Neural progenitor cell (in vitro differentiated cells): ENCODE data around the gene FGFR4. TPM values are rescaled to one million over a fixed set of nuclear protein-coding genes. Genes with fewer than 3 reads are reported as not detected.
A peak's percentile ranks its signal among the peaks of the same experiment; 100 is the strongest.

Experiments used
- DNase-seq: peaks from one replicate; pipeline ENCODE4 v3.0.0-alpha.2; 2016; ENCODE audit warnings: low spot score
- H2AFZ ChIP-seq: fragments of 200-600 bp; sonication (generic); replicated peaks from 2 replicates; pipeline ENCODE4 v1.6.1; 2016; ENCODE audit warnings: antibody characterized with exemption
- H3F3A ChIP-seq: fragments of 200-600 bp; sonication (generic); 2 replicates; pipeline ENCODE4 v1.6.1; 2016; ENCODE audit warnings: antibody characterized with exemption, low read depth
- H3K27ac ChIP-seq: fragments of 200-600 bp; sonication (generic); 2 replicates; pipeline ENCODE4 v1.5.1; 2016; ENCODE audit warnings: mild to moderate bottlenecking
- H3K27me3 ChIP-seq: fragments of 200-600 bp; sonication (generic); 2 replicates; pipeline ENCODE4 v1.6.1; 2016; ENCODE audit warnings: mild to moderate bottlenecking, moderate library complexity
- H3K36me3 ChIP-seq: fragments of 200-600 bp; sonication (generic); 2 replicates; pipeline ENCODE4 v1.5.1; 2016
- H3K4me1 ChIP-seq: fragments of 200-600 bp; sonication (generic); 2 replicates; pipeline ENCODE4 v1.6.1; 2016; ENCODE audit warnings: mixed run types
- H3K4me2 ChIP-seq: fragments of 200-600 bp; sonication (generic); 2 replicates; pipeline ENCODE4 v1.6.1; 2016
- H3K4me3 ChIP-seq: fragments of 200-600 bp; sonication (generic); 2 replicates; pipeline ENCODE4 v1.5.1; 2016
- H3K79me2 ChIP-seq: fragments of 200-600 bp; sonication (generic); 2 replicates; pipeline ENCODE4 v1.6.1; 2016; ENCODE audit warnings: low read depth
- H3K9ac ChIP-seq: fragments of 200-600 bp; sonication (generic); 2 replicates; pipeline ENCODE4 v1.6.1; 2016
- H3K9me3 ChIP-seq: fragments of 200-600 bp; sonication (generic); 2 replicates; pipeline ENCODE4 v1.5.1; 2016; ENCODE audit warnings: low read depth
- H4K20me1 ChIP-seq: fragments of 200-600 bp; sonication (generic); 2 replicates; pipeline ENCODE4 v1.6.1; 2016; ENCODE audit warnings: low read depth
- H3K27ac Mint-ChIP-seq: 3 replicates; pipeline ENCODE4 v1.8.0; 2021; ENCODE audit warnings: mixed read lengths
- H3K27me3 Mint-ChIP-seq: 2 replicates; pipeline ENCODE4 v1.8.0; 2022; ENCODE audit warnings: low read depth, mild to moderate bottlenecking, inconsistent platforms, moderate library complexity, mixed read lengths; ENCODE audit not compliant: insufficient read depth
- H3K36me3 Mint-ChIP-seq: 3 replicates; pipeline ENCODE4 v1.8.0; 2021; ENCODE audit warnings: mixed read lengths
- H3K4me1 Mint-ChIP-seq: 3 replicates; pipeline ENCODE4 v1.8.0; 2021; ENCODE audit warnings: mixed read lengths
- H3K4me3 Mint-ChIP-seq: 3 replicates; pipeline ENCODE4 v1.8.0; 2021; ENCODE audit warnings: mild to moderate bottlenecking, moderate library complexity, mixed read lengths
- H3K9me3 Mint-ChIP-seq: 3 replicates; pipeline ENCODE4 v1.8.0; 2020; ENCODE audit warnings: mixed read lengths
- EZH2 ChIP-seq: fragments of 200-600 bp; sonication (generic); IDR thresholded peaks from 2 replicates; pipeline ENCODE4 v1.6.1; 2017; ENCODE audit warnings: antibody characterized with exemption, mild to moderate bottlenecking, moderate library complexity
- EZH2phosphoT487 ChIP-seq: fragments of 200-600 bp; sonication (generic); IDR thresholded peaks from 2 replicates; pipeline ENCODE4 v1.6.1; 2017; ENCODE audit warnings: antibody characterized with exemption
- total RNA-seq: library from RNA; depleted of rRNA; stranded (reverse); fragments of >200 nt; gene quantifications from 2 replicates; pipeline ENCODE4 v1.2.3, GENCODE V29; 2015; ENCODE audit warnings: low replicate concordance
- TF ChIP-seq, protein P1 (sequence below): fragments of 200-600 bp; sonication (generic); IDR thresholded peaks from 2 replicates; pipeline ENCODE4 v1.5.1; 2017; ENCODE audit warnings: antibody characterized with exemption, mild to moderate bottlenecking

The FGFR4 gene
- total RNA-seq, 1 donor from 2014 or later = 8.2 TPM

DNA sequence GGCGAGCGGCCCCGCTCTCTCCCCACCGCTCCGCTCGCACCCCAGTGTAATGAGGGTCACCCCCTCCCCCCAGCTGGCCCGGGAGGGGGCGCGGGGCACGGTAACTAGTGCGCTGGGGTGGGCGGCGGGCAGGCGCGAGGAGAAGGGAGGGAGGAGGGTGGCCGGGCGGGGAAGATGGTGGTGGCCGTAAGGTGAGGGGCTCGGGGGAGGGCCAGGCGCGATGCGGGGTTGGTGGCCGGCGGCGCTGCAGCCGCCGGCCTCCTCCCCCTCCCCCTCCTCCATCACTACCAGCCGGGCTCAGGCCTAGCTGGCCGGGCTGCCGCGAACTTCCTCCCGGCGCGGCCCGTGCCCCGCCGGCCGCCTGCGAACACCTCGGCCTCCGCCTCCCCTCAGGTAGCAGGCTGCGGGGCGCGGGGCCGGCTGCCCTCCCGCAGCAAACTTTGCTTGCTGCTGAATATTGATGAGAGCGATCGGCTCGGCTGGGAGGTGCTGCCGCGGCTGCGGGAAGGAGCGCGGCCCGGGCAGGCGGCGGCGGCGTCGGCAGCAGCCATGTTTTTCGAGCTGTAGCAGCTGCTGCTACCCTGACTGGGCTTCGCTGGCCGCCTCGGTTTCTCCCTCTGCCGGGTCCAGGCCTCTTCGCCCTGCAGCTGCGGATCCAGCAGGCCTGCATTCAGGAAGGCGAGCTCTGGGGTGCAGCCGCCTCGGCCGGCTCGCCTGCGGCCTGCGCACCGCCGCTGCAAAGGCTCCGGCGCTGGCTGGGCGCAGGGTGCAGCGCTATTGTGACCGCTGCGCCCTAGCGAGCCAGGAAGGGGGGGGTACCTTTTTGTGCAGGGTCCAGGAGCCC, 47.4 kb downstream of the FGFR4 start:
- H3K9me3 ChIP-seq = no peaks in the 10 kb centered on the region
- H3K4me2 ChIP-seq = peak overlapping the region; percentile 86
- H3K79me2 ChIP-seq = peaks cover 59% of the 10 kb centered on the region
- Mint-ChIP-seq H3K4me3 (peak overlapping the region; percentile 90), H3K9me3 (no peaks in the 10 kb centered on the region), H3K4me1 (peaks cover 36% of the 10 kb centered on the region), H3K27me3 (peaks cover 5% of the 10 kb centered on the region), H3K27ac (peak overlapping the region; percentile 93), H3K36me3 (peaks cover 16% of the 10 kb centered on the region)
- H3K4me3 ChIP-seq = peak overlapping the region; percentile 78
- H3K27ac ChIP-seq = peak overlapping the region; percentile 94
- TF ChIP-seq EZH2phosphoT487 (peak; percentile 38), EZH2 (no peak)
- TF ChIP-seq, protein P1, sequence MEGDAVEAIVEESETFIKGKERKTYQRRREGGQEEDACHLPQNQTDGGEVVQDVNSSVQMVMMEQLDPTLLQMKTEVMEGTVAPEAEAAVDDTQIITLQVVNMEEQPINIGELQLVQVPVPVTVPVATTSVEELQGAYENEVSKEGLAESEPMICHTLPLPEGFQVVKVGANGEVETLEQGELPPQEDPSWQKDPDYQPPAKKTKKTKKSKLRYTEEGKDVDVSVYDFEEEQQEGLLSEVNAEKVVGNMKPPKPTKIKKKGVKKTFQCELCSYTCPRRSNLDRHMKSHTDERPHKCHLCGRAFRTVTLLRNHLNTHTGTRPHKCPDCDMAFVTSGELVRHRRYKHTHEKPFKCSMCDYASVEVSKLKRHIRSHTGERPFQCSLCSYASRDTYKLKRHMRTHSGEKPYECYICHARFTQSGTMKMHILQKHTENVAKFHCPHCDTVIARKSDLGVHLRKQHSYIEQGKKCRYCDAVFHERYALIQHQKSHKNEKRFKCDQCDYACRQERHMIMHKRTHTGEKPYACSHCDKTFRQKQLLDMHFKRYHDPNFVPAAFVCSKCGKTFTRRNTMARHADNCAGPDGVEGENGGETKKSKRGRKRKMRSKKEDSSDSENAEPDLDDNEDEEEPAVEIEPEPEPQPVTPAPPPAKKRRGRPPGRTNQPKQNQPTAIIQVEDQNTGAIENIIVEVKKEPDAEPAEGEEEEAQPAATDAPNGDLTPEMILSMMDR = no peak
- no peaks in the 10 kb centered on the region for H3K27me3 ChIP-seq
- peaks cover 45% of the 10 kb centered on the region for H4K20me1 ChIP-seq
- H3K4me1 ChIP-seq = peaks cover 44% of the 10 kb centered on the region
- H2AFZ ChIP-seq = peak overlapping the region; percentile 38
- H3K9ac ChIP-seq = peak overlapping the region; percentile 94
- H3F3A ChIP-seq = peaks cover 42% of the 10 kb centered on the region
- DNase-seq = peak; percentile 91
- peaks cover 26% of the 10 kb centered on the region for H3K36me3 ChIP-seq

DNA sequence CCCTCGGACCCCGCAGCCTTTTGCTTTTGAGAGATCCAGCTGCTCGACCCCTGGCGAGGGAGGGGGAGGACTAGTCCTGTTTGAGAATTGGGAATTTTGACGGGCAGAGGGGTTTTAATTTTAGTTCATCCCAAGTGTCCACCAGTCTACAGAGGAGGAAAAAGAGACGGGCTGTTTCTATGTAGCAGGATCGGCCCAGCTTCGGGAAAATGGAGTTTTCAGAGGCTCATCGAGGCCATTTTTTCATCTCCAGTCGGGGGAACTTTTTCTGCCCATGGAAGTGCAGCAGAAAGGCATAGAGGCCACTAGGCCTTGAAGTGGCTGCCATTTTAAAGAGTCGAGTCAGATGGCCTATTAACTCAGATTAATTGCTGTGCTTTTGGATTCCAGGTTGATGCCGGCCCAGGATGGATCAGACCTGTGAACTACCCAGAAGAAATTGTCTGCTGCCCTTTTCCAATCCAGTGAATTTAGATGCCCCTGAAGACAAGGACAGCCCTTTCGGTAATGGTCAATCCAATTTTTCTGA, 48.0 kb downstream of the FGFR4 start:
- Histone ChIP-seq H3K4me1 (peaks cover 44% of the 10 kb centered on the region), H3K4me2 (peak overlapping the region; percentile 86), H3K27ac (peak overlapping the region; percentile 94), H3K27me3 (no peaks in the 10 kb centered on the region), H3K79me2 (peaks cover 66% of the 10 kb centered on the region), H4K20me1 (peaks cover 51% of the 10 kb centered on the region), H3K9ac (peak overlapping the region; percentile 94), H3K4me3 (peak overlapping the region; percentile 78), H2AFZ (no peak overlapping the region), H3K36me3 (peaks cover 26% of the 10 kb centered on the region), H3F3A (peaks cover 46% of the 10 kb centered on the region), H3K9me3 (no peaks in the 10 kb centered on the region)
- Mint-ChIP-seq H3K4me1 (peaks cover 36% of the 10 kb centered on the region), H3K36me3 (peaks cover 17% of the 10 kb centered on the region), H3K9me3 (no peaks in the 10 kb centered on the region), H3K27me3 (peaks cover 4% of the 10 kb centered on the region), H3K4me3 (peak overlapping the region; percentile 90), H3K27ac (peak overlapping the region; percentile 93)
- no peak for DNase-seq
- TF ChIP-seq, protein P1 = no peak
- TF ChIP-seq EZH2 (no peak), EZH2phosphoT487 (no peak)

DNA sequence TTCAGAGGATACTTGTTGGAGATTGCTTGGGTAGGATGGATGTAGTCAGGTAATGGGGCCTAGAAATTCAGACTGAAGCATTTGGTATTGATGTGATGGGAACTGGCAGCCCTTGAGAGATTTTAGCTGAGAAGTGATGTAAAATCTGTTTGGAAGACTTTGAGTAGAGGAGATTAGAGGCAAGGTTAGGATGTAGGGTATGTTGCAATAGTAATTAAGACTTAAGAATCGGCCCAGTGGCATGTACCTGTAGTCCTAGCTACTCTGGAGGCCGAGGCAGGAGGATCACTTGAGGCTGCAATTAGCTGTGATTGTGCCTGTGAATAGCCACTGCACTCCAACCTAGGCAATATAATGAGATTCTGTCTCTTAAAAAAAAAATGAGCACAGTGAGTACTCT, 53.6 kb downstream of the FGFR4 start:
- Histone ChIP-seq H3F3A (peaks cover 32% of the 10 kb centered on the region), H3K79me2 (peaks cover 100% of the 10 kb centered on the region), H3K9ac (no peak overlapping the region), H3K36me3 (peaks cover 37% of the 10 kb centered on the region), H2AFZ (no peak overlapping the region), H4K20me1 (peaks cover 97% of the 10 kb centered on the region), H3K4me1 (peaks cover 22% of the 10 kb centered on the region), H3K27ac (no peak overlapping the region), H3K9me3 (no peaks in the 10 kb centered on the region), H3K27me3 (no peaks in the 10 kb centered on the region), H3K4me3 (no peak overlapping the region), H3K4me2 (no peak overlapping the region)
- Mint-ChIP-seq H3K4me3 (no peak overlapping the region), H3K36me3 (peaks cover 43% of the 10 kb centered on the region), H3K4me1 (peaks cover 20% of the 10 kb centered on the region), H3K27me3 (peaks cover 2% of the 10 kb centered on the region), H3K9me3 (no peaks in the 10 kb centered on the region), H3K27ac (no peak overlapping the region)
- TF ChIP-seq EZH2 (no peak), EZH2phosphoT487 (no peak)
- TF ChIP-seq, protein P1 = no peak
- DNase-seq = no peak
